Testis (tissue), 3 donors: ENCODE results near the gene LTB. TPM values are rescaled to one million over a fixed set of nuclear protein-coding genes. Genes with fewer than 3 reads are reported as not detected.
A peak's percentile ranks its signal among the peaks of the same experiment; 100 is the strongest.

Experiments used
- DNase-seq: peaks from one replicate; pipeline ENCODE4 v3.0.0-alpha.2; 2019
- H3K27ac ChIP-seq, 2 donors: fragments of 200-600 bp; sonication (generic); one replicate each; pipeline ENCODE4 v1.5.1; 2019
- H3K27me3 ChIP-seq: fragments of 200-600 bp; sonication (generic); one replicate; pipeline ENCODE4 v1.5.1; 2019
- H3K36me3 ChIP-seq: fragments of 200-600 bp; sonication (generic); one replicate; pipeline ENCODE4 v1.5.1; 2017; ENCODE audit warnings: low read depth; ENCODE audit errors: missing control alignments
- H3K4me1 ChIP-seq: fragments of 200-600 bp; sonication (generic); one replicate; pipeline ENCODE4 v1.5.1; 2019
- H3K4me3 ChIP-seq, 2 donors: fragments of 200-600 bp; sonication (generic); one replicate each; pipeline ENCODE4 v1.5.1; 2017 to 2019
- H3K9me3 ChIP-seq: fragments of 200-600 bp; sonication (generic); one replicate; pipeline ENCODE4 v1.5.1; 2017
- CTCF ChIP-seq, 3 experiments: fragments of 450-650 bp in 2 of 3; fragments of 200-600 bp in 1 of 3; sonication (generic) in 1 of 3; IDR thresholded peaks; one replicate each; pipeline ENCODE4 v1.5.1; 2016 to 2019; ENCODE audit warnings: antibody characterized with exemption in 3 of 3, mild to moderate bottlenecking in 2 of 3, moderate library complexity in 1 of 3
- POLR2A ChIP-seq: fragments of 450-650 bp; IDR thresholded peaks from one replicate; pipeline ENCODE4 v1.6.1; 2017; ENCODE audit warnings: antibody characterized with exemption, mild to moderate bottlenecking, moderate library complexity
- WGBS, 2 donors: methylation state at CpG; one replicate each; pipeline ENCODE4 v1.1.5; 2018; 5-methylcytosine and 5-hydroxymethylcytosine counted together
- intact Hi-C: fragments of 100-400 bp; cut with DNase I; formaldehyde crosslinking; loops from one replicate; pipeline ENCODE4 v1.15.1; 2023; ENCODE audit warnings: low total_unique reads
- polyA plus RNA-seq: library from polyadenylated mRNA; stranded (reverse); fragments of 350-450 nt; fragmentation: Illumina TruSeq; extraction: RNeasy Lipid Tissue Mini Kit (QIAGEN cat#74804); gene quantifications from one replicate; pipeline ENCODE4 v1.2.3, GENCODE V29; 2014; ENCODE audit warnings: low read depth, low replicate concordance; ENCODE audit not compliant: insufficient read depth
- total RNA-seq, 2 donors: library from RNA; depleted of rRNA; stranded (reverse); fragments of >200 nt; gene quantifications; one replicate each; pipeline ENCODE4 v1.2.3, GENCODE V29; 2016

LTB gene
- total and polyA plus RNA-seq, 3 donors from 2014 or later: 2.0 to 7.2 TPM; not detected in 1

GRCh38 chr6:31543639-31544038, 38.6 kb downstream of the LTB start:
- intact Hi-C loops: loop anchor here (10.0 kb wide), 1 partner anchor 51 kb away; the partner anchor contains the start of gene NCR3
- Histone ChIP-seq H3K4me1 (peaks cover 36% of the 10 kb centered on the region), H3K27ac (no peak overlapping the region)

GRCh38 chr6:31541658-31542521, 40.3 kb downstream of the LTB start, which contains the start of gene DDX39B:
DDX39B (minus strand) TSS chr6:31542003; CDS start chr6:31540532, 1,471 bp downstream.
- TF ChIP-seq CTCF (IDR thresholded peaks at IDR 0.05) (no peak), POLR2A (peak; percentile 29)
- DNase-seq: peak; percentile 97
- peak within 1 kb of the TSS; percentile 77 to 83 for H3K4me3 ChIP-seq
- no peaks in the 10 kb centered on the region for H3K27me3 ChIP-seq
- H3K27ac ChIP-seq: peak within 1 kb of the TSS; percentile 94 to 97
- peaks cover 27% of the 10 kb centered on the region for H3K4me1 ChIP-seq
- H3K36me3 ChIP-seq: no peaks in the 10 kb centered on the region
- intact Hi-C loops: loop anchor here (10.0 kb wide), 1 partner anchor 53 kb away; the partner anchor contains the start of gene NCR3
- 1% methylated on average over 36 to 43 of the region's 43 CpGs for WGBS, 2 donors
- no peaks in the 10 kb centered on the region for H3K9me3 ChIP-seq

More at GRCh38 chr6:31543639-31544038, 38.6 kb downstream of the LTB start:
- 89 to 93% methylated on average over 6 of the region's 6 CpGs for WGBS, 2 donors
- no peaks in the 10 kb centered on the region for H3K36me3 ChIP-seq
- no peak for DNase-seq
- no peak overlapping the region for H3K4me3 ChIP-seq
- H3K27me3 ChIP-seq: no peaks in the 10 kb centered on the region
- no peaks in the 10 kb centered on the region for H3K9me3 ChIP-seq
- TF ChIP-seq CTCF (IDR thresholded peaks at IDR 0.05): no peak
- TF ChIP-seq POLR2A: no peak

GRCh38 chr6:31541059-31541657, 41.1 kb downstream of the LTB start:
- Histone ChIP-seq H3K4me1 (peaks cover 27% of the 10 kb centered on the region), H3K4me3 (peak overlapping the region; percentile 77 to 83), H3K27me3 (no peaks in the 10 kb centered on the region), H3K36me3 (no peaks in the 10 kb centered on the region), H3K9me3 (no peaks in the 10 kb centered on the region), H3K27ac (peak overlapping the region; percentile 94 to 97)
- intact Hi-C loops: loop anchor here (10.0 kb wide), 1 partner anchor 54 kb away; the partner anchor contains the start of gene NCR3
- DNase-seq: peak; percentile 62
- TF ChIP-seq CTCF (IDR thresholded peaks at IDR 0.05) (no peak), POLR2A (no peak)
- 0 to 1% methylated on average over 21 of the region's 21 CpGs for WGBS, 2 donors

GRCh38 chr6:31540640-31541039, 41.6 kb downstream of the LTB start:
- peaks cover 23% of the 10 kb centered on the region for H3K4me1 ChIP-seq
- DNase-seq: no peak
- peak overlapping the region; percentile 77 to 83 for H3K4me3 ChIP-seq
- intact Hi-C loops: loop anchor here (10.0 kb wide), 1 partner anchor 54 kb away; the partner anchor contains the start of gene NCR3
- H3K9me3 ChIP-seq: no peaks in the 10 kb centered on the region
- peak overlapping the region; percentile 94 to 97 for H3K27ac ChIP-seq
- WGBS, 2 donors: 3 to 14% methylated on average over 4 of the region's 4 CpGs
- H3K36me3 ChIP-seq: no peaks in the 10 kb centered on the region
- TF ChIP-seq POLR2A (no peak), CTCF (IDR thresholded peaks at IDR 0.05) (no peak)
- H3K27me3 ChIP-seq: no peaks in the 10 kb centered on the region
